ENCODE measurements around the gene TFF3.

Gene TFF3

DNA sequence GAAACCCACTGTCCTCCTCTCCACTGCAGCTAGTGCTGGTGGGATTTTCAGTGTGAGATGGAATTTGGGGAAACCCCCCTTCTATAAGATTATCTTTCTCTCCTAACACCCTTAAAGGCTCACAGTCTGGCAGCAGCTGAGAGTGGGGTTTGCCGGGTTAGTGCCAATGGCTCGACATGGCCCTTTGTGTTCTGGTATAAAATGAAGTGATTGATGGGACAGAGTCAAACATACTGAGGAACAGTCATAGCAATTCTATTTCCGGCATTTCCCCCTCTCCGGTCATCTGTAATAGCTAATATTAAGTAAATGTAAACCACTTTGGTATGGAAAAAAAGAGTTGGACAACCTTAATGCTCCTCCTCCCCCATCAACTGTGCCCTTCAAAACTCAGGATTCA lies 37.6 kb downstream of the TFF3 start (continued):
- TF ChIP-seq, protein P1, sequence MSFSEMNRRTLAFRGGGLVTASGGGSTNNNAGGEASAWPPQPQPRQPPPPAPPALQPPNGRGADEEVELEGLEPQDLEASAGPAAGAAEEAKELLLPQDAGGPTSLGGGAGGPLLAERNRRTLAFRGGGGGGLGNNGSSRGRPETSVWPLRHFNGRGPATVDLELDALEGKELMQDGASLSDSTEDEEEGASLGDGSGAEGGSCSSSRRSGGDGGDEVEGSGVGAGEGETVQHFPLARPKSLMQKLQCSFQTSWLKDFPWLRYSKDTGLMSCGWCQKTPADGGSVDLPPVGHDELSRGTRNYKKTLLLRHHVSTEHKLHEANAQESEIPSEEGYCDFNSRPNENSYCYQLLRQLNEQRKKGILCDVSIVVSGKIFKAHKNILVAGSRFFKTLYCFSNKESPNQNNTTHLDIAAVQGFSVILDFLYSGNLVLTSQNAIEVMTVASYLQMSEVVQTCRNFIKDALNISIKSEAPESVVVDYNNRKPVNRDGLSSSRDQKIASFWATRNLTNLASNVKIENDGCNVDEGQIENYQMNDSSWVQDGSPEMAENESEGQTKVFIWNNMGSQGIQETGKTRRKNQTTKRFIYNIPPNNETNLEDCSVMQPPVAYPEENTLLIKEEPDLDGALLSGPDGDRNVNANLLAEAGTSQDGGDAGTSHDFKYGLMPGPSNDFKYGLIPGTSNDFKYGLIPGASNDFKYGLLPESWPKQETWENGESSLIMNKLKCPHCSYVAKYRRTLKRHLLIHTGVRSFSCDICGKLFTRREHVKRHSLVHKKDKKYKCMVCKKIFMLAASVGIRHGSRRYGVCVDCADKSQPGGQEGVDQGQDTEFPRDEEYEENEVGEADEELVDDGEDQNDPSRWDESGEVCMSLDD (tag by site-specific recombination; IDR thresholded peaks at IDR 0.05): no peak
- TF ChIP-seq ZNF140 (tag by site-specific recombination; IDR thresholded peaks at IDR 0.05) (no peak), GLI4 (tag by site-specific recombination; IDR thresholded peaks at IDR 0.05) (no peak), ZNF707 (tag by site-specific recombination; IDR thresholded peaks at IDR 0.05) (no peak), ZNF792 (tag by site-specific recombination; IDR thresholded peaks at IDR 0.05) (no peak), ZNF223 (tag by site-specific recombination; IDR thresholded peaks at IDR 0.05) (no peak)
- TF ChIP-seq, protein P2, sequence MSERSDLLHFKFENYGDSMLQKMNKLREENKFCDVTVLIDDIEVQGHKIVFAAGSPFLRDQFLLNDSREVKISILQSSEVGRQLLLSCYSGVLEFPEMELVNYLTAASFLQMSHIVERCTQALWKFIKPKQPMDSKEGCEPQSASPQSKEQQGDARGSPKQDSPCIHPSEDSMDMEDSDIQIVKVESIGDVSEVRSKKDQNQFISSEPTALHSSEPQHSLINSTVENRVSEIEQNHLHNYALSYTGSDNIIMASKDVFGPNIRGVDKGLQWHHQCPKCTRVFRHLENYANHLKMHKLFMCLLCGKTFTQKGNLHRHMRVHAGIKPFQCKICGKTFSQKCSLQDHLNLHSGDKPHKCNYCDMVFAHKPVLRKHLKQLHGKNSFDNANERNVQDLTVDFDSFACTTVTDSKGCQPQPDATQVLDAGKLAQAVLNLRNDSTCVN (tag by site-specific recombination; optimal IDR thresholded peaks at IDR 0.05): no peak

DNA sequence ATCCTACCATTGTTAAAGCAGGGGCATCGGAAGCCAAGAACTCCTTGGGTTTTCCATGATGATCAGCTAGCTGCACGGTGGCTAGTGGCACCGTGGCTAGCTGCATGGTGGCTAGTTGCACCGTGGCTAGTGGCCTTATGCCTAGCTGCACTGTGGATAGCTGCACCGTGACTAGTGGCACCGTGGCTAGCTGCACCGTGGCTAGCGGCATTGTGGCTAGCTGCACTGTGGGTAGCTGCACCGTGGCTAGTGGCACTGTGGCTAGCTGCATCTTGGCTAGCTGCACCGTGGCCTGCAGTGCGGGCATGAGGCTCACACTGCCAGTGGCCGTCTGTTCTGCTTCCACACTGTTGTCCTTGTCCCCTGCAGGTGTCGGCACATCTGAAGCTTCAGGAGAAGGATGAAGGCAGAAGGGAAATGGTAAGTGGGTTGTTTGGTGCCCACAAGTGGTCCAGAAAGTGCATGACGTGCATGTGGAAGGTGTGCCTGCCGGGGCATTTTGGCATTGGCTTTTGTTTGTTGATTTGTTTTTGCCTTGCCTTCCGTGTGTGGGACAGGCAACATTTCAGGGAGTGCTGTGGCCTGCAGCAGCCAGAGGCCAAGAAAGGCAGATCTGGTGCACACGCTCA lies 38.6 kb downstream of the TFF3 start:
- Histone ChIP-seq H3K4me1 (ENCODE audit: control insufficient read depth, insufficient read depth, low read length) (no peaks in the 10 kb centered on the region), H3K27ac (ENCODE audit: extremely low read depth, low read depth, low read length) (no peak overlapping the region), H3K4me3 (ENCODE audit: low read depth, low read length) (no peak overlapping the region), H3K36me3 (ENCODE audit: control insufficient read depth in 2 of 2, insufficient read depth in 1 of 2, low read length in 2 of 2) (no peaks in the 10 kb centered on the region), H3K9me3 (ENCODE audit: control insufficient read depth, insufficient read depth, low read depth, low read length) (no peaks in the 10 kb centered on the region)
- POLR2A ChIA-PET: no interaction called here
- TF ChIP-seq, protein P3, sequence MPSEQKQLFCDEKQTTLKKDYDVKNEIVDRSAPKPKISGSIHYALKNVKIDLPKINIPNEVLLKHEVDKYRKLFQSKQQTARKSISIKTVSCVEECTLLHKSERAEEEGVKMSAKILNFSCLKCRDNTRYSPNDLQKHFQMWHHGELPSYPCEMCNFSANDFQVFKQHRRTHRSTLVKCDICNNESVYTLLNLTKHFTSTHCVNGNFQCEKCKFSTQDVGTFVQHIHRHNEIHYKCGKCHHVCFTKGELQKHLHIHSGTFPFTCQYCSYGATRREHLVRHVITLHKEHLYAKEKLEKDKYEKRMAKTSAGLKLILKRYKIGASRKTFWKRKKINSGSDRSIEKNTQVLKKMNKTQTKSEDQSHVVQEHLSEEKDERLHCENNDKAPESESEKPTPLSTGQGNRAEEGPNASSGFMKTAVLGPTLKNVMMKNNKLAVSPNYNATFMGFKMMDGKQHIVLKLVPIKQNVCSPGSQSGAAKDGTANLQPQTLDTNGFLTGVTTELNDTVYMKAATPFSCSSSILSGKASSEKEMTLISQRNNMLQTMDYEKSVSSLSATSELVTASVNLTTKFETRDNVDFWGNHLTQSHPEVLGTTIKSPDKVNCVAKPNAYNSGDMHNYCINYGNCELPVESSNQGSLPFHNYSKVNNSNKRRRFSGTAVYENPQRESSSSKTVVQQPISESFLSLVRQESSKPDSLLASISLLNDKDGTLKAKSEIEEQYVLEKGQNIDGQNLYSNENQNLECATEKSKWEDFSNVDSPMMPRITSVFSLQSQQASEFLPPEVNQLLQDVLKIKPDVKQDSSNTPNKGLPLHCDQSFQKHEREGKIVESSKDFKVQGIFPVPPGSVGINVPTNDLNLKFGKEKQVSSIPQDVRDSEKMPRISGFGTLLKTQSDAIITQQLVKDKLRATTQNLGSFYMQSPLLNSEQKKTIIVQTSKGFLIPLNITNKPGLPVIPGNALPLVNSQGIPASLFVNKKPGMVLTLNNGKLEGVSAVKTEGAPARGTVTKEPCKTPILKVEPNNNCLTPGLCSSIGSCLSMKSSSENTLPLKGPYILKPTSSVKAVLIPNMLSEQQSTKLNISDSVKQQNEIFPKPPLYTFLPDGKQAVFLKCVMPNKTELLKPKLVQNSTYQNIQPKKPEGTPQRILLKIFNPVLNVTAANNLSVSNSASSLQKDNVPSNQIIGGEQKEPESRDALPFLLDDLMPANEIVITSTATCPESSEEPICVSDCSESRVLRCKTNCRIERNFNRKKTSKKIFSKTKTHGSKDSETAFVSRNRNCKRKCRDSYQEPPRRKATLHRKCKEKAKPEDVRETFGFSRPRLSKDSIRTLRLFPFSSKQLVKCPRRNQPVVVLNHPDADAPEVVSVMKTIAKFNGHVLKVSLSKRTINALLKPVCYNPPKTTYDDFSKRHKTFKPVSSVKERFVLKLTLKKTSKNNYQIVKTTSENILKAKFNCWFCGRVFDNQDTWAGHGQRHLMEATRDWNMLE (tag by site-specific recombination; conservative IDR thresholded peaks at IDR 0.05; ENCODE audit: low read depth): no peak
- TF ChIP-seq ZNF621 (tag by site-specific recombination; IDR thresholded peaks at IDR 0.05): no peak
- TF ChIP-seq ZNF214 (tag by site-specific recombination; IDR thresholded peaks at IDR 0.05; ENCODE audit: borderline replicate concordance): no peak
- no peak for TF ChIP-seq ZNF221 (tag by site-specific recombination; IDR thresholded peaks at IDR 0.05; ENCODE audit: borderline replicate concordance)
- TF ChIP-seq, protein P4, sequence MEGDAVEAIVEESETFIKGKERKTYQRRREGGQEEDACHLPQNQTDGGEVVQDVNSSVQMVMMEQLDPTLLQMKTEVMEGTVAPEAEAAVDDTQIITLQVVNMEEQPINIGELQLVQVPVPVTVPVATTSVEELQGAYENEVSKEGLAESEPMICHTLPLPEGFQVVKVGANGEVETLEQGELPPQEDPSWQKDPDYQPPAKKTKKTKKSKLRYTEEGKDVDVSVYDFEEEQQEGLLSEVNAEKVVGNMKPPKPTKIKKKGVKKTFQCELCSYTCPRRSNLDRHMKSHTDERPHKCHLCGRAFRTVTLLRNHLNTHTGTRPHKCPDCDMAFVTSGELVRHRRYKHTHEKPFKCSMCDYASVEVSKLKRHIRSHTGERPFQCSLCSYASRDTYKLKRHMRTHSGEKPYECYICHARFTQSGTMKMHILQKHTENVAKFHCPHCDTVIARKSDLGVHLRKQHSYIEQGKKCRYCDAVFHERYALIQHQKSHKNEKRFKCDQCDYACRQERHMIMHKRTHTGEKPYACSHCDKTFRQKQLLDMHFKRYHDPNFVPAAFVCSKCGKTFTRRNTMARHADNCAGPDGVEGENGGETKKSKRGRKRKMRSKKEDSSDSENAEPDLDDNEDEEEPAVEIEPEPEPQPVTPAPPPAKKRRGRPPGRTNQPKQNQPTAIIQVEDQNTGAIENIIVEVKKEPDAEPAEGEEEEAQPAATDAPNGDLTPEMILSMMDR (tag by site-specific recombination; IDR thresholded peaks at IDR 0.05): peak; percentile 65
- TF ChIP-seq, protein P5, sequence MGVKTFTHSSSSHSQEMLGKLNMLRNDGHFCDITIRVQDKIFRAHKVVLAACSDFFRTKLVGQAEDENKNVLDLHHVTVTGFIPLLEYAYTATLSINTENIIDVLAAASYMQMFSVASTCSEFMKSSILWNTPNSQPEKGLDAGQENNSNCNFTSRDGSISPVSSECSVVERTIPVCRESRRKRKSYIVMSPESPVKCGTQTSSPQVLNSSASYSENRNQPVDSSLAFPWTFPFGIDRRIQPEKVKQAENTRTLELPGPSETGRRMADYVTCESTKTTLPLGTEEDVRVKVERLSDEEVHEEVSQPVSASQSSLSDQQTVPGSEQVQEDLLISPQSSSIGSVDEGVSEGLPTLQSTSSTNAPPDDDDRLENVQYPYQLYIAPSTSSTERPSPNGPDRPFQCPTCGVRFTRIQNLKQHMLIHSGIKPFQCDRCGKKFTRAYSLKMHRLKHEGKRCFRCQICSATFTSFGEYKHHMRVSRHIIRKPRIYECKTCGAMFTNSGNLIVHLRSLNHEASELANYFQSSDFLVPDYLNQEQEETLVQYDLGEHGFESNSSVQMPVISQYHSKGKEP (tag by site-specific recombination; IDR thresholded peaks at IDR 0.05): peak; percentile 82; the same call in 1 of the 2 replicates
- TF ChIP-seq ZNF654 (tag by site-specific recombination; IDR thresholded peaks at IDR 0.05; ENCODE audit: low read depth): no peak
- no peak for TF ChIP-seq ZNF133 (tag by site-specific recombination; IDR thresholded peaks at IDR 0.05)
- CTCF ChIA-PET: interaction anchor here (1.4 to 2.0 kb wide), 3 partner anchors 17 to 126 kb away, joined by 3 to 9 read pairs (median 5); no protein-coding TSS in a partner anchor
